Measurements from ENCODE around the gene XRCC6.

DNA sequence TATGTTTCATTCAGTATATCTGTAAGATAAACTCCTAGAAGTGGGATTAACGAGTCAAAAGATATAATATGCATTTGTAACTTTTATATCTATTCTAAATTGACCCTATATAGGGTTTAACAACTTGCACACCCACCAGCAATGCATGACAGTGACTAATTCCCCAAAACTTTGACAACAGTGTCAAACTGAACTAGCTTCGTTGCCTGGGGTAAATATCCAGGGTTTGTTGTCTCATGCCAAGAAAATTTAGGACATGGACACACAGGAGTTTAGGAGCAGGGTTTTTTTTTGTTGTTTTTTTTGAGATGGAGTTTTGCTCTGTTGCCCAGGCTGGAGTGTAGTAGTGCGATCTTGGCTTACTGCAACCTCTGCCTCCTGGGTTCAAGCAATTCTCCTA, 62.5 kb downstream of the XRCC6 start:
- TF ChIP-seq ZFP30 (CRISPR knock-in tag; IDR thresholded peaks at IDR 0.05) (no peak), ZFP3 (CRISPR knock-in tag; IDR thresholded peaks at IDR 0.05) (no peak), BACH2 (CRISPR knock-in tag; IDR thresholded peaks at IDR 0.05; ENCODE audit: borderline replicate concordance) (no peak), TOX (CRISPR knock-in tag; IDR thresholded peaks at IDR 0.05; ENCODE audit: borderline replicate concordance) (no peak), ISL1 (CRISPR knock-in tag; IDR thresholded peaks at IDR 0.05) (no peak)
- TF ChIP-seq, protein P1, sequence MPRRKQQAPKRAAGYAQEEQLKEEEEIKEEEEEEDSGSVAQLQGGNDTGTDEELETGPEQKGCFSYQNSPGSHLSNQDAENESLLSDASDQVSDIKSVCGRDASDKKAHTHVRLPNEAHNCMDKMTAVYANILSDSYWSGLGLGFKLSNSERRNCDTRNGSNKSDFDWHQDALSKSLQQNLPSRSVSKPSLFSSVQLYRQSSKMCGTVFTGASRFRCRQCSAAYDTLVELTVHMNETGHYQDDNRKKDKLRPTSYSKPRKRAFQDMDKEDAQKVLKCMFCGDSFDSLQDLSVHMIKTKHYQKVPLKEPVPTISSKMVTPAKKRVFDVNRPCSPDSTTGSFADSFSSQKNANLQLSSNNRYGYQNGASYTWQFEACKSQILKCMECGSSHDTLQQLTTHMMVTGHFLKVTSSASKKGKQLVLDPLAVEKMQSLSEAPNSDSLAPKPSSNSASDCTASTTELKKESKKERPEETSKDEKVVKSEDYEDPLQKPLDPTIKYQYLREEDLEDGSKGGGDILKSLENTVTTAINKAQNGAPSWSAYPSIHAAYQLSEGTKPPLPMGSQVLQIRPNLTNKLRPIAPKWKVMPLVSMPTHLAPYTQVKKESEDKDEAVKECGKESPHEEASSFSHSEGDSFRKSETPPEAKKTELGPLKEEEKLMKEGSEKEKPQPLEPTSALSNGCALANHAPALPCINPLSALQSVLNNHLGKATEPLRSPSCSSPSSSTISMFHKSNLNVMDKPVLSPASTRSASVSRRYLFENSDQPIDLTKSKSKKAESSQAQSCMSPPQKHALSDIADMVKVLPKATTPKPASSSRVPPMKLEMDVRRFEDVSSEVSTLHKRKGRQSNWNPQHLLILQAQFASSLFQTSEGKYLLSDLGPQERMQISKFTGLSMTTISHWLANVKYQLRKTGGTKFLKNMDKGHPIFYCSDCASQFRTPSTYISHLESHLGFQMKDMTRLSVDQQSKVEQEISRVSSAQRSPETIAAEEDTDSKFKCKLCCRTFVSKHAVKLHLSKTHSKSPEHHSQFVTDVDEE (CRISPR knock-in tag; IDR thresholded peaks at IDR 0.05): no peak
- TF ChIP-seq, protein P2, sequence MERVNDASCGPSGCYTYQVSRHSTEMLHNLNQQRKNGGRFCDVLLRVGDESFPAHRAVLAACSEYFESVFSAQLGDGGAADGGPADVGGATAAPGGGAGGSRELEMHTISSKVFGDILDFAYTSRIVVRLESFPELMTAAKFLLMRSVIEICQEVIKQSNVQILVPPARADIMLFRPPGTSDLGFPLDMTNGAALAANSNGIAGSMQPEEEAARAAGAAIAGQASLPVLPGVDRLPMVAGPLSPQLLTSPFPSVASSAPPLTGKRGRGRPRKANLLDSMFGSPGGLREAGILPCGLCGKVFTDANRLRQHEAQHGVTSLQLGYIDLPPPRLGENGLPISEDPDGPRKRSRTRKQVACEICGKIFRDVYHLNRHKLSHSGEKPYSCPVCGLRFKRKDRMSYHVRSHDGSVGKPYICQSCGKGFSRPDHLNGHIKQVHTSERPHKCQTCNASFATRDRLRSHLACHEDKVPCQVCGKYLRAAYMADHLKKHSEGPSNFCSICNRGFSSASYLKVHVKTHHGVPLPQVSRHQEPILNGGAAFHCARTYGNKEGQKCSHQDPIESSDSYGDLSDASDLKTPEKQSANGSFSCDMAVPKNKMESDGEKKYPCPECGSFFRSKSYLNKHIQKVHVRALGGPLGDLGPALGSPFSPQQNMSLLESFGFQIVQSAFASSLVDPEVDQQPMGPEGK (CRISPR knock-in tag; IDR thresholded peaks at IDR 0.05; ENCODE audit: borderline replicate concordance): no peak

Data from SK-N-SH treated with all-trans-retinoic acid at 6 μM for 48 hours (cell line).